Endothelial cell of umbilical vein (primary cell): ENCODE measurements around the gene GABRR3. TPM values are rescaled to one million over a fixed set of nuclear protein-coding genes. Genes with fewer than 3 reads are reported as not detected.

Source experiments
- BruUV-seq: library from RNA; stranded (reverse); fragments of 400-500 nt; replicated peaks from 2 replicates; lab custom pipeline; 2021; lab: Mats Ljungman, UMichigan
- CTCF ChIA-PET: fragments of 300-600, 350-600 bp; sonication (Branson Sonifier 250); formaldehyde crosslinking; loops from one replicate; lab custom pipeline; 2021; ENCODE audit warnings: antibody characterized with exemption, inconsistent platforms; lab: Charles Lee
- POLR2A ChIA-PET: fragments of 300-600, 350-600 bp; sonication (Branson Sonifier 250); formaldehyde crosslinking; loops from one replicate; lab custom pipeline; 2021; ENCODE audit warnings: antibody characterized with exemption, inconsistent platforms; lab: Charles Lee
- DNase-seq: peaks from one replicate; pipeline ENCODE4 v3.0.0-alpha.2; 2011; ENCODE audit warnings: low read depth, low spot score
- FAIRE-seq: peaks from 2 replicates; lab custom pipeline; 2011; peaks lifted over from hg19 to GRCh38; lab: Jason Lieb, UNC
- H2AFZ ChIP-seq: 2 replicates; pipeline ENCODE4 v1.6.0; 2012; ENCODE audit warnings: low read depth, low read length, control low read depth, inconsistent platforms
- H3K27ac ChIP-seq: 2 replicates; pipeline ENCODE4 v1.5.1; 2011; ENCODE audit warnings: low read depth, mild to moderate bottlenecking, control low read depth, low read length, moderate library complexity; ENCODE audit not compliant: insufficient read depth
- H3K27me3 ChIP-seq, 2 experiments: 2 replicates each; pipeline versions ENCODE4 v1.6.0 to v1.6.1; 2011; ENCODE audit warnings: low read length in 2 of 2, mixed read lengths in 1 of 2; ENCODE audit not compliant: control insufficient read depth in 2 of 2, insufficient read depth in 2 of 2
- H3K36me3 ChIP-seq, 2 experiments: 2 replicates in 1 of 2; 3 replicates in 1 of 2; pipeline ENCODE4 v1.5.1; 2011; ENCODE audit warnings: low read length in 2 of 2, mild to moderate bottlenecking in 1 of 2, moderate library complexity in 1 of 2; ENCODE audit not compliant: control insufficient read depth in 2 of 2, insufficient read depth in 2 of 2; ENCODE audit errors: extremely low read depth in 1 of 2
- H3K4me1 ChIP-seq: 3 replicates; pipeline ENCODE4 v1.5.1; 2011; ENCODE audit warnings: mild to moderate bottlenecking, low read length; ENCODE audit not compliant: control insufficient read depth, insufficient read depth; ENCODE audit errors: extremely low read depth
- H3K4me2 ChIP-seq: 2 replicates; pipeline ENCODE4 v1.6.1; 2011; ENCODE audit warnings: low read length, control low read depth, mixed read lengths; ENCODE audit not compliant: insufficient read depth
- H3K4me3 ChIP-seq, 3 experiments: fragments of 200-600 bp in 1 of 3; sonication (generic), shearing (Covaris generic) in 1 of 3; replicated peaks in 1 of 3; 2 replicates each; pipeline ENCODE4 v1.5.1; 2011 to 2016; ENCODE audit warnings: control low read depth in 3 of 3, low read length in 3 of 3, mild to moderate bottlenecking in 2 of 3, inconsistent platforms in 1 of 3, low read depth in 1 of 3, moderate library complexity in 1 of 3; ENCODE audit not compliant: insufficient read depth in 1 of 3
- H3K79me2 ChIP-seq: 2 replicates; pipeline ENCODE4 v1.6.0; 2012; ENCODE audit warnings: low read length, inconsistent platforms; ENCODE audit not compliant: control insufficient read depth, insufficient read depth
- H3K9ac ChIP-seq: replicated peaks from 2 replicates; pipeline ENCODE3; 2011; ENCODE audit warnings: low read length, control low read depth; ENCODE audit not compliant: insufficient read depth; ENCODE audit errors: extremely low read depth
- H3K9me1 ChIP-seq: replicated peaks from 3 replicates; pipeline ENCODE4 v1.6.0; 2011; ENCODE audit warnings: mild to moderate bottlenecking, low read length; ENCODE audit not compliant: control insufficient read depth, insufficient read depth; ENCODE audit errors: extremely low read depth
- H3K9me3 ChIP-seq: replicated peaks from 2 replicates; pipeline ENCODE4 v1.5.1; 2012; ENCODE audit warnings: low read length, inconsistent platforms; ENCODE audit not compliant: control insufficient read depth, insufficient read depth
- H4K20me1 ChIP-seq: replicated peaks from 2 replicates; pipeline ENCODE3; 2011; ENCODE audit warnings: mild to moderate bottlenecking, low read length; ENCODE audit not compliant: control insufficient read depth, insufficient read depth; ENCODE audit errors: extremely low read depth
- EZH2 ChIP-seq: IDR thresholded peaks from 2 replicates; pipeline ENCODE4 v1.6.1; 2012; ENCODE audit warnings: borderline replicate concordance, low read depth, mild to moderate bottlenecking, moderate library complexity, low read length, inconsistent platforms; ENCODE audit not compliant: severe bottlenecking
- FOS ChIP-seq: IDR thresholded peaks from 2 replicates; pipeline ENCODE4 v1.6.1; 2011; ENCODE audit warnings: mild to moderate bottlenecking, low read length, moderate library complexity, borderline replicate concordance; ENCODE audit not compliant: insufficient read depth
- GATA2 ChIP-seq: IDR thresholded peaks from 2 replicates; pipeline ENCODE4 v1.7.0; 2011; ENCODE audit warnings: low read depth, mild to moderate bottlenecking, moderate library complexity, mixed read lengths, low read length; ENCODE audit not compliant: insufficient read length, insufficient read depth
- JUN ChIP-seq: IDR thresholded peaks from 2 replicates; pipeline ENCODE4 v1.6.1; 2011; ENCODE audit warnings: borderline replicate concordance, low read depth; ENCODE audit not compliant: insufficient read length, insufficient read depth
- MAX ChIP-seq: IDR thresholded peaks from 2 replicates; pipeline ENCODE4 v1.6.1; 2011; ENCODE audit not compliant: insufficient read depth, insufficient read length
- MYC ChIP-seq: IDR thresholded peaks from one replicate; pipeline ENCODE4 v1.6.1; 2011; ENCODE audit warnings: mild to moderate bottlenecking, low read depth, low read length
- POLR2A ChIP-seq: IDR thresholded peaks from 2 replicates; pipeline ENCODE4 v1.6.1; 2012; ENCODE audit warnings: low read depth, mild to moderate bottlenecking, control low read depth, low read length
- POLR2AphosphoS5 ChIP-seq: IDR thresholded peaks from 2 replicates; pipeline ENCODE4 v1.6.1; 2012; ENCODE audit warnings: low read depth, mild to moderate bottlenecking, control low read depth, low read length, moderate library complexity; ENCODE audit not compliant: insufficient read depth
- dilution Hi-C: fragments of 300-500 bp; cut with MboI; formaldehyde crosslinking; loops from one replicate; pipeline ENCODE4 v1.15.0; 2019; ENCODE audit warnings: low sequenced_read_pairs; ENCODE audit not compliant: extremely low pct_ligation_motif_present
- intact Hi-C: fragments of 100-400 bp; cut with micrococcal nuclease; formaldehyde crosslinking; loops from one replicate; pipeline ENCODE4 v1.10.0; 2022
- polyA plus RNA-seq, 4 experiments: library from polyadenylated mRNA; depleted of rRNA in 3 of 4; stranded (reverse) in 3 of 4; unstranded in 1 of 4; fragments of >200 nt; gene quantifications; 2 replicates each; pipeline versions ENCODE4 v1.2.1 to v1.2.3, GENCODE V29; 2011 to 2012; ENCODE audit warnings: missing spikeins in 1 of 4
- total RNA-seq: library from RNA; stranded (reverse); gene quantifications from 2 replicates; pipeline ENCODE4 v1.2.3, GENCODE V29; 2021
- TF ChIP-seq, protein P1 (sequence below), 2 donors: IDR thresholded peaks; 1 replicate in 1 of 2; 2 replicates in 1 of 2; pipeline ENCODE4 v1.5.1; 2011; ENCODE audit warnings: low read length in 2 of 2, mild to moderate bottlenecking in 2 of 2, moderate library complexity in 2 of 2, control low read depth in 1 of 2, inconsistent platforms in 1 of 2, low read depth in 1 of 2; ENCODE audit not compliant: insufficient read depth in 1 of 2; ENCODE audit errors: extremely low read depth in 1 of 2

GABRR3 gene
- total and polyA plus RNA-seq, 2 donors (not counting 3 experiments of a cell fraction or from before 2014, with no cell fraction given) = not detected

GRCh38 chr3:97942801-97943546 is 92.1 kb downstream of the GABRR3 start:
- no peak overlapping the region for H3K4me3 ChIP-seq
- H3K27me3 ChIP-seq = no peaks in the 10 kb centered on the region
- H3K4me2 ChIP-seq = no peak overlapping the region
- H3K9me3 ChIP-seq = no peaks in the 10 kb centered on the region
- ChIA-PET POLR2A (no interaction called here), CTCF (interaction anchor here (0.6 to 1.7 kb wide), 4 partner anchors 12 to 114 kb away, joined by 4 to 7 read pairs (median 6); no protein-coding TSS in a partner anchor)
- H3K27ac ChIP-seq = no peak overlapping the region
- intact Hi-C loops (no loop called here), dilution Hi-C loops (no loop called here)
- no peak overlapping the region for H3K9ac ChIP-seq
- no peak for TF ChIP-seq JUN
- no peak for TF ChIP-seq POLR2AphosphoS5
- TF ChIP-seq GATA2 = no peak
- TF ChIP-seq POLR2A = no peak
- TF ChIP-seq MYC = no peak
- TF ChIP-seq, protein P1, sequence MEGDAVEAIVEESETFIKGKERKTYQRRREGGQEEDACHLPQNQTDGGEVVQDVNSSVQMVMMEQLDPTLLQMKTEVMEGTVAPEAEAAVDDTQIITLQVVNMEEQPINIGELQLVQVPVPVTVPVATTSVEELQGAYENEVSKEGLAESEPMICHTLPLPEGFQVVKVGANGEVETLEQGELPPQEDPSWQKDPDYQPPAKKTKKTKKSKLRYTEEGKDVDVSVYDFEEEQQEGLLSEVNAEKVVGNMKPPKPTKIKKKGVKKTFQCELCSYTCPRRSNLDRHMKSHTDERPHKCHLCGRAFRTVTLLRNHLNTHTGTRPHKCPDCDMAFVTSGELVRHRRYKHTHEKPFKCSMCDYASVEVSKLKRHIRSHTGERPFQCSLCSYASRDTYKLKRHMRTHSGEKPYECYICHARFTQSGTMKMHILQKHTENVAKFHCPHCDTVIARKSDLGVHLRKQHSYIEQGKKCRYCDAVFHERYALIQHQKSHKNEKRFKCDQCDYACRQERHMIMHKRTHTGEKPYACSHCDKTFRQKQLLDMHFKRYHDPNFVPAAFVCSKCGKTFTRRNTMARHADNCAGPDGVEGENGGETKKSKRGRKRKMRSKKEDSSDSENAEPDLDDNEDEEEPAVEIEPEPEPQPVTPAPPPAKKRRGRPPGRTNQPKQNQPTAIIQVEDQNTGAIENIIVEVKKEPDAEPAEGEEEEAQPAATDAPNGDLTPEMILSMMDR (IDR thresholded peaks at IDR 0.05; ENCODE audit: extremely low read depth in 1 of 2, insufficient read depth in 1 of 2, low read depth in 1 of 2, low read length in 2 of 2) = no peak
- no peak for TF ChIP-seq FOS
- no peak for TF ChIP-seq MAX
- no peak for TF ChIP-seq EZH2
- no peaks in the 10 kb centered on the region for H3K4me1 ChIP-seq
- no TSS peak for BruUV-seq
- no peak for DNase-seq
- H2AFZ ChIP-seq = no peak overlapping the region
- H3K9me1 ChIP-seq = no peaks in the 10 kb centered on the region
- H4K20me1 ChIP-seq = no peaks in the 10 kb centered on the region
- peaks cover 7 to 30% of the 10 kb centered on the region in 2 experiments for H3K36me3 ChIP-seq
- no peaks in the 10 kb centered on the region for H3K79me2 ChIP-seq
- no peak for FAIRE-seq
